ENCODE data around the gene BAZ2B. TPM values are rescaled to one million over a fixed set of nuclear protein-coding genes. Genes with fewer than 3 reads are reported as not detected.

BAZ2B gene
- total RNA-seq, 1 experiment from 2014 or later: 47.6 TPM

GRCh38 chr2:159653962-159654361 is 37.6 kb upstream of the BAZ2B start:
- POLR2A ChIA-PET (ENCODE audit: low non-redundant PET): no interaction called here

GRCh38 chr2:159651884-159652283 is 35.5 kb upstream of the BAZ2B start:
- Histone ChIP-seq H3K27me3 (replicated peaks; ENCODE audit: insufficient read depth, low read depth, low read length, poor library complexity) (no peaks in the 10 kb centered on the region), H3K36me3 (ENCODE audit: insufficient read depth, low read length, poor library complexity, severe bottlenecking) (no peaks in the 10 kb centered on the region), H3K4me1 (ENCODE audit: insufficient read depth, low read length, poor library complexity, severe bottlenecking) (no peaks in the 10 kb centered on the region), H3K4me3 (ENCODE audit: low read depth, low read length, poor library complexity, severe bottlenecking) (no peak overlapping the region), H3K27ac (ENCODE audit: low read depth, low read length, poor library complexity, severe bottlenecking) (no peak overlapping the region), H3K9me3 (ENCODE audit: low read depth, low read length, poor library complexity, severe bottlenecking) (no peaks in the 10 kb centered on the region)
- intact Hi-C loops (cut with micrococcal nuclease; ENCODE audit: unreplicated experiment): no loop called here
- BruUV-seq (replicated peaks): no TSS peak
- POLR2A ChIA-PET (ENCODE audit: low non-redundant PET): no interaction called here
- no peak for TF ChIP-seq EZH2 (IDR thresholded peaks at IDR 0.05; ENCODE audit: borderline replicate concordance, low read depth, low read length, poor library complexity, severe bottlenecking)
- TF ChIP-seq CTCF (conservative IDR thresholded peaks at IDR 0.05; ENCODE audit: low read depth, low read length): no peak
- CTCF ChIA-PET: no interaction called here
- no peak for DNase-seq (ENCODE audit: low spot score)

More at GRCh38 chr2:159653962-159654361, 37.6 kb upstream of the BAZ2B start:
- Histone ChIP-seq H3K27ac (ENCODE audit: low read depth, low read length, poor library complexity, severe bottlenecking) (no peak overlapping the region), H3K36me3 (ENCODE audit: insufficient read depth, low read length, poor library complexity, severe bottlenecking) (no peaks in the 10 kb centered on the region), H3K4me3 (ENCODE audit: low read depth, low read length, poor library complexity, severe bottlenecking) (no peak overlapping the region), H3K9me3 (ENCODE audit: low read depth, low read length, poor library complexity, severe bottlenecking) (no peaks in the 10 kb centered on the region), H3K4me1 (ENCODE audit: insufficient read depth, low read length, poor library complexity, severe bottlenecking) (no peaks in the 10 kb centered on the region), H3K27me3 (replicated peaks; ENCODE audit: insufficient read depth, low read depth, low read length, poor library complexity) (no peaks in the 10 kb centered on the region)
- intact Hi-C loops (cut with micrococcal nuclease; ENCODE audit: unreplicated experiment): no loop called here
- CTCF ChIA-PET: no interaction called here
- no peak for DNase-seq (ENCODE audit: low spot score)
- TF ChIP-seq CTCF (conservative IDR thresholded peaks at IDR 0.05; ENCODE audit: low read depth, low read length): no peak
- no TSS peak for BruUV-seq (replicated peaks)

- TF ChIP-seq CTCF (conservative IDR thresholded peaks at IDR 0.05; ENCODE audit: low read depth, low read length) (no peak), EZH2 (IDR thresholded peaks at IDR 0.05; ENCODE audit: borderline replicate concordance, low read depth, low read length, poor library complexity, severe bottlenecking) (no peak)
- intact Hi-C loops (cut with micrococcal nuclease; ENCODE audit: unreplicated experiment): no loop called here
- CTCF ChIA-PET: no interaction called here
- POLR2A ChIA-PET (ENCODE audit: low non-redundant PET): no interaction called here
- Histone ChIP-seq H3K4me3 (ENCODE audit: low read depth, low read length, poor library complexity, severe bottlenecking) (no peak overlapping the region), H3K36me3 (ENCODE audit: insufficient read depth, low read length, poor library complexity, severe bottlenecking) (no peaks in the 10 kb centered on the region), H3K27ac (ENCODE audit: low read depth, low read length, poor library complexity, severe bottlenecking) (no peak overlapping the region), H3K27me3 (replicated peaks; ENCODE audit: insufficient read depth, low read depth, low read length, poor library complexity) (no peaks in the 10 kb centered on the region), H3K9me3 (ENCODE audit: low read depth, low read length, poor library complexity, severe bottlenecking) (no peaks in the 10 kb centered on the region), H3K4me1 (ENCODE audit: insufficient read depth, low read length, poor library complexity, severe bottlenecking) (no peaks in the 10 kb centered on the region)
- no TSS peak for BruUV-seq (replicated peaks)
- DNase-seq (ENCODE audit: low spot score): no peak
Observed at GRCh38 chr2:159650574-159650973, 34.2 kb upstream of the BAZ2B start.
